ENCODE measurements around the gene NOX4. TPM values are rescaled to one million over a fixed set of nuclear protein-coding genes. Genes with fewer than 3 reads are reported as not detected.
"Not testable (repeated sequence)": the region's sequence is repeated elsewhere in the genome, so short reads cannot be mapped to it uniquely, and the experiment has no call there.

Gene NOX4
- total and polyA plus RNA-seq, 10 of the 15 experiments (the other 5 are each of a cell fraction or from before 2014, with no cell fraction given), result not detected

GRCh38 chr11:89346601-89347000, 144.6 kb downstream of the NOX4 start:
- ChIA-PET POLR2A (no interaction called here), CTCF (no interaction called here), SMC1A (ENCODE audit: uncharacterized antibody, unreplicated experiment) (no interaction called here), RAD21 (ENCODE audit: unreplicated experiment) (no interaction called here)
- Histone ChIP-seq H3K79me2 (ENCODE audit: control insufficient read depth, insufficient read depth, low read length) (no peaks in the 10 kb centered on the region), H3K27ac (ENCODE audit: control insufficient read depth, insufficient read depth) (no peak overlapping the region), H2AFZ (ENCODE audit: control insufficient read depth, low read depth, low read length) (no peak overlapping the region), H3K4me3 (no peak overlapping the region), H3K4me2 (ENCODE audit: control insufficient read depth, insufficient read depth) (no peak overlapping the region), H3K36me3 (ENCODE audit: control insufficient read depth in 2 of 2, insufficient read depth in 2 of 2, low read length in 1 of 2) (no peaks in the 10 kb centered on the region), H4K20me1 (ENCODE audit: control insufficient read depth, insufficient read depth) (no peaks in the 10 kb centered on the region), H3K9ac (ENCODE audit: control insufficient read depth, insufficient read depth, low read length) (no peak overlapping the region), H3K4me1 (ENCODE audit: control insufficient read depth, insufficient read depth, low read length) (no peaks in the 10 kb centered on the region), H3K9me3 (replicated peaks; ENCODE audit: control insufficient read depth, insufficient read depth, low read length) (no peaks in the 10 kb centered on the region), H3K27me3 (replicated peaks in 1 of 2; ENCODE audit: control insufficient read depth in 2 of 2, insufficient read depth in 2 of 2, low read length in 1 of 2) (no peaks in the 10 kb centered on the region)
- DNase-seq (ENCODE audit: low read depth, low spot score), result no peak
- no TSS peak for BruUV-seq (replicated peaks)
- FAIRE-seq, result no peak
- 8% methylated on average over 5 of the region's 5 CpGs for WGBS (ENCODE audit: insufficient coverage, insufficient replicate concordance, low lambda C conversion rate, missing lambda C conversion rate)
- TF ChIP-seq NFYB (IDR thresholded peaks at IDR 0.05; ENCODE audit: insufficient read depth, low read depth, low read length), result no peak
- TF ChIP-seq KAT2A (conservative IDR thresholded peaks at IDR 0.05; ENCODE audit: control insufficient read depth, low read depth, low read length), result no peak
- no peak for TF ChIP-seq GABPA (IDR thresholded peaks at IDR 0.05; ENCODE audit: low read depth)
- TF ChIP-seq PBX3 (IDR thresholded peaks at IDR 0.05; ENCODE audit: insufficient replicate concordance, low read depth, low read length), result no peak
- no peak for TF ChIP-seq POLR2AphosphoS5 (IDR thresholded peaks at IDR 0.05; ENCODE audit: low read length)
- no peak for TF ChIP-seq RAD51 (IDR thresholded peaks at IDR 0.05)
- TF ChIP-seq TCF7 (IDR thresholded peaks at IDR 0.05; ENCODE audit: borderline replicate concordance), result no peak
- no peak for TF ChIP-seq E2F8 (IDR thresholded peaks at IDR 0.05; ENCODE audit: low read depth, partially characterized antibody)
- no peak for TF ChIP-seq STAT1 (conservative IDR thresholded peaks at IDR 0.05)
- no peak for ATAC-seq
- in situ Hi-C loops (cut with MboI) (no loop called here), intact Hi-C loops (cut with micrococcal nuclease; ENCODE audit: unreplicated experiment) (no loop called here)

- H3K9ac ChIP-seq (ENCODE audit: control insufficient read depth, insufficient read depth, low read length); H3K79me2 ChIP-seq (ENCODE audit: control insufficient read depth, insufficient read depth, low read length); H3K27ac ChIP-seq (ENCODE audit: control insufficient read depth, insufficient read depth); H3K9me3 ChIP-seq (replicated peaks; ENCODE audit: control insufficient read depth, insufficient read depth, low read length); in situ Hi-C loops (cut with MboI); H3K4me2 ChIP-seq (ENCODE audit: control insufficient read depth, insufficient read depth); CTCF ChIA-PET; H4K20me1 ChIP-seq (ENCODE audit: control insufficient read depth, insufficient read depth); intact Hi-C loops (cut with micrococcal nuclease; ENCODE audit: unreplicated experiment); DNase-seq (ENCODE audit: low read depth, low spot score); FAIRE-seq; H3K27me3 ChIP-seq (replicated peaks in 1 of 2; ENCODE audit: control insufficient read depth in 2 of 2, insufficient read depth in 2 of 2, low read length in 1 of 2); RAD21 ChIA-PET (ENCODE audit: unreplicated experiment); SMC1A ChIA-PET (ENCODE audit: uncharacterized antibody, unreplicated experiment); BruUV-seq (replicated peaks); H3K4me3 ChIP-seq; H2AFZ ChIP-seq (ENCODE audit: control insufficient read depth, low read depth, low read length); POLR2A ChIA-PET; H3K36me3 ChIP-seq (ENCODE audit: control insufficient read depth in 2 of 2, insufficient read depth in 2 of 2, low read length in 1 of 2); H3K4me1 ChIP-seq (ENCODE audit: control insufficient read depth, insufficient read depth, low read length); ATAC-seq: not testable (repeated sequence)
- 0% methylated on average over 3 of the region's 3 CpGs for WGBS (ENCODE audit: insufficient coverage, insufficient replicate concordance, low lambda C conversion rate, missing lambda C conversion rate)
These were observed 148.1 kb downstream of the NOX4 start for GRCh38 chr11:89342880-89343572.

Data from GM12878 (cell line).